HG02885 (cell line): ENCODE results near the gene TOM1L2.

Experiments used
- ATAC-seq: cut with Tn5 transposase; IDR thresholded peaks from one replicate; pipeline ENCODE4 v1.9.1; 2021; ENCODE audit warnings: mild to moderate bottlenecking; ENCODE audit not compliant: unreplicated experiment, poor library complexity

Gene TOM1L2

DNA sequence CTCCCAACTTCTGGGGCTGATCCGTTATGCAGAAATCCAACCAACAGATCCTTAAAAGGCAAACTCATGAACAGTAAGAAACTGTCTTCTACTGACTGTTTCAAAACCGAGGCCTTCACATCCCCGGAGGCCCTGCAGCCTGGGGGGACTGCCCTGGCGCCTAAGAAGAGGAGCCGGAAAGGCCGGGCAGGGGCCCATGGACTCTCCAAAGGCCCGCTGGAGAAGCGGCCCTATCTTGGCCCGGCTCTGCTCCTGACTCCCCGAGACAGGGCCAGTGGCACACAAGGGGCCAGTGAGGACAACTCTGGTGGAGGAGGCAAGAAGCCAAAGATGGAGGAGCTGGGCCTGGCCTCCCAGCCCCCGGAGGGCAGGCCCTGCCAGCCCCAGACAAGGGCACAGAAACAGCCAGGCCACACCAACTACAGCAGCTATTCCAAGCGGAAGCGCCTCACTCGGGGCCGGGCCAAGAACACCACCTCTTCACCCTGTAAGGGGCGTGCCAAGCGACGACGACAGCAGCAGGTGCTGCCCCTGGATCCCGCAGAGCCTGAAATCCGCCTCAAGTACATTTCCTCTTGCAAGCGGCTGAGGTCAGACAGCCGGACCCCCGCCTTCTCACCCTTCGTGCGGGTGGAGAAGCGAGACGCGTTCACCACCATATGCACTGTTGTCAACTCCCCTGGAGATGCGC is 174.9 kb downstream of the TOM1L2 start:
- no peak for ATAC-seq

DNA sequence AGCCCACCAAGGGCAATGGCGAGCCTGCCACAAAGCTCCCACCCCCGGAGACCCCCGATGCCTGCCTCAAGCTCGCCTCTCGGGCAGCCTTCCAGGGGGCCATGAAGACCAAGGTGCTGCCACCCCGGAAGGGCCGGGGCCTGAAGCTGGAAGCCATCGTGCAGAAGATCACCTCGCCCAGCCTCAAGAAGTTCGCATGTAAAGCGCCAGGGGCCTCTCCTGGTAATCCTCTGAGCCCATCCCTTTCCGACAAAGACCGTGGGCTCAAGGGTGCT is 175.5 kb downstream of the TOM1L2 start:
- ATAC-seq: no peak

DNA sequence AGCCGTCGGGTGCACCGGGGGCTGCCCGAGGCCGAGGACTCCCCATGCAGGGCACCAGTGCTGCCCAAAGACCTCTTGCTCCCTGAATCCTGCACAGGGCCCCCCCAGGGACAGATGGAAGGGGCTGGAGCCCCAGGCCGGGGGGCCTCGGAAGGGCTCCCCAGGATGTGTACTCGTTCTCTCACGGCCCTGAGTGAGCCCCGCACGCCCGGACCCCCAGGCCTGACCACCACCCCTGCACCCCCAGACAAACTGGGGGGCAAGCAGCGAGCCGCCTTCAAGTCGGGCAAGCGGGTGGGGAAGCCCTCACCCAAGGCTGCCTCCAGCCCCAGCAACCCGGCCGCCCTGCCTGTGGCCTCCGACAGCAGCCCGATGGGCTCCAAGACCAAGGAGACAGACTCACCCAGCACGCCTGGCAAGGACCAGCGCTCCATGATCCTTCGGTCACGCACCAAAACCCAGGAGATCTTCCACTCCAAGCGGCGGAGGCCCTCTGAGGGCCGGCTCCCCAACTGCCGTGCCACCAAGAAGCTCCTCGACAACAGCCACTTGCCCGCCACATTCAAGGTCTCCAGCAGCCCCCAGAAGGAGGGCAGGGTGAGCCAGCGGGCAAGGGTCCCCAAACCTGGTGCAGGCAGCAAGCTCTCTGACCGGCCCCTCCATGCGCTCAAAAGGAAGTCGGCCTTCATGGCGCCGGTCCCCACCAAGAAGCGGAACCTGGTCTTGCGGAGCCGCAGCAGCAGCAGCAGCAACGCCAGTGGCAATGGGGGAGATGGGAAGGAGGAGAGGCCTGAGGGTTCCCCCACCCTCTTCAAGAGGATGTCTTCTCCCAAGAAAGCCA is 176.0 kb downstream of the TOM1L2 start:
- ATAC-seq: no peak

DNA sequence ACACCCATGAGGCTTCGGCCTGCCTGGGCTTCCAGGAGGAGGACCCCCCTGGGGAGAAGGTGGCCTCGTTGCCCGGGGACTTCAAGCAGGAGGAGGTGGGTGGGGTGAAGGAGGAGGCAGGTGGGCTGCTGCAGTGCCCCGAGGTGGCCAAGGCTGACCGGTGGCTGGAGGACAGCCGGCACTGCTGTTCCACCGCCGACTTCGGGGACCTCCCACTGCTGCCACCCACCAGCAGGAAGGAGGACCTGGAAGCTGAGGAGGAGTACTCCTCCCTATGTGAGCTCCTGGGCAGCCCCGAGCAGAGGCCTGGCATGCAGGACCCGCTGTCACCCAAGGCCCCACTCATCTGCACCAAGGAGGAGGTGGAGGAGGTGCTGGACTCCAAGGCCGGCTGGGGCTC is 176.9 kb downstream of the TOM1L2 start:
- ATAC-seq: no peak

DNA sequence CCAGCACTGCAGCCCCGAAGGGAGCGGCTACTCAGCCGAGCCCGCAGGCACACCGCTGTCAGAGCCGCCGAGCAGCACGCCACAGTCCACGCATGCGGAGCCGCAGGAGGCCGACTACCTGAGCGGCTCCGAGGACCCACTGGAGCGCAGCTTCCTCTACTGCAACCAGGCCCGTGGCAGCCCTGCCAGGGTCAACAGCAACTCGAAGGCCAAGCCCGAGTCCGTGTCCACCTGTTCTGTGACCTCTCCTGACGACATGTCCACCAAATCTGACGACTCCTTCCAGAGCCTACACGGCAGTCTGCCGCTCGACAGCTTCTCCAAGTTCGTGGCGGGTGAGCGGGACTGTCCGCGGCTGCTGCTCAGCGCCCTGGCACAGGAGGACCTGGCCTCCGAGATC is 177.8 kb downstream of the TOM1L2 start:
- no peak for ATAC-seq
